Testis (tissue), 3 donors: ENCODE results near the gene CPLANE1. TPM values are rescaled to one million over a fixed set of nuclear protein-coding genes. Genes with fewer than 3 reads are reported as not detected.

Experiments used
- DNase-seq: peaks from one replicate; pipeline ENCODE4 v3.0.0-alpha.2; 2019
- H3K27ac ChIP-seq, 2 donors: fragments of 200-600 bp; sonication (generic); one replicate each; pipeline ENCODE4 v1.5.1; 2019
- H3K27me3 ChIP-seq: fragments of 200-600 bp; sonication (generic); one replicate; pipeline ENCODE4 v1.5.1; 2019
- H3K36me3 ChIP-seq: fragments of 200-600 bp; sonication (generic); one replicate; pipeline ENCODE4 v1.5.1; 2017; ENCODE audit warnings: low read depth; ENCODE audit errors: missing control alignments
- H3K4me1 ChIP-seq: fragments of 200-600 bp; sonication (generic); one replicate; pipeline ENCODE4 v1.5.1; 2019
- H3K4me3 ChIP-seq, 2 donors: fragments of 200-600 bp; sonication (generic); one replicate each; pipeline ENCODE4 v1.5.1; 2017 to 2019
- H3K9me3 ChIP-seq: fragments of 200-600 bp; sonication (generic); one replicate; pipeline ENCODE4 v1.5.1; 2017
- POLR2A ChIP-seq: fragments of 450-650 bp; IDR thresholded peaks from one replicate; pipeline ENCODE4 v1.6.1; 2017; ENCODE audit warnings: antibody characterized with exemption, mild to moderate bottlenecking, moderate library complexity
- WGBS, 2 donors: methylation state at CpG; one replicate each; pipeline ENCODE4 v1.1.5; 2018; 5-methylcytosine and 5-hydroxymethylcytosine counted together
- intact Hi-C: fragments of 100-400 bp; cut with DNase I; formaldehyde crosslinking; loops from one replicate; pipeline ENCODE4 v1.15.1; 2023; ENCODE audit warnings: low total_unique reads
- polyA plus RNA-seq: library from polyadenylated mRNA; stranded (reverse); fragments of 350-450 nt; fragmentation: Illumina TruSeq; extraction: RNeasy Lipid Tissue Mini Kit (QIAGEN cat#74804); gene quantifications from one replicate; pipeline ENCODE4 v1.2.3, GENCODE V29; 2014; ENCODE audit warnings: low read depth, low replicate concordance; ENCODE audit not compliant: insufficient read depth
- total RNA-seq, 2 donors: library from RNA; depleted of rRNA; stranded (reverse); fragments of >200 nt; gene quantifications; one replicate each; pipeline ENCODE4 v1.2.3, GENCODE V29; 2016
- TF ChIP-seq, protein P1 (sequence below), 3 experiments: fragments of 450-650 bp in 2 of 3; fragments of 200-600 bp in 1 of 3; sonication (generic) in 1 of 3; IDR thresholded peaks; one replicate each; pipeline ENCODE4 v1.5.1; 2016 to 2019; ENCODE audit warnings: antibody characterized with exemption in 3 of 3, mild to moderate bottlenecking in 2 of 3, moderate library complexity in 1 of 3

CPLANE1 gene
- total and polyA plus RNA-seq, 3 donors from 2014 or later: 14.8 to 39.5 (median 36.9) TPM

DNA sequence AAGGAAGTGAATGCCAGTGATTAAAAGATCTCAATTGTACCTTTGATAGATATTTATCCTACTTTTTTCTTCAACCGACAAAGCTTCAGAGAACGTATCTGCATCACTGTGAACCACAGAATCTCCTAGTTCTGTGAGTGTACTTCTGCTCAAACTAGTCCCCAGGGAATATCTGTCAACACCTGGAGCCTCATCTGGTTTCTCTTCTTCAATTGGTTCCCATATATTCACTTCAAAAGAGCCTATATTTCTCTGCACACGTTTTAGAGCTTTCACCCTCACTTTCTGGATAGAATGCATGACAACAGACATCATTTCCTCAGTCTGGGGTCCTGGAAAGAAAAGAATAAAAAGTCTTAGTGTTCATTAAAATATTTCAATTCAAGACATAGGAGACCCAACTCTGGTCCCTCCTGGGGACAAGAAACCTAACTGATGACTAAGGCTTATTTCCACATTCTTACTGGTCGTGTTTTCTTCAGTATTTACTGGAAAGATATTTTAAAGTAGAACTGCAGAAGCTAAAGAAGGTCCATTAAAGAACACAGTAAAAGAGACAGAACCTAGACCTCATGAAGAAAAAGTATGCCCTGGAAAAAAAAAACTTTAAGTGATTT is 64.3 kb downstream of the CPLANE1 start:
- H3K36me3 ChIP-seq: no peaks in the 10 kb centered on the region
- TF ChIP-seq POLR2A: no peak
- TF ChIP-seq, protein P1, sequence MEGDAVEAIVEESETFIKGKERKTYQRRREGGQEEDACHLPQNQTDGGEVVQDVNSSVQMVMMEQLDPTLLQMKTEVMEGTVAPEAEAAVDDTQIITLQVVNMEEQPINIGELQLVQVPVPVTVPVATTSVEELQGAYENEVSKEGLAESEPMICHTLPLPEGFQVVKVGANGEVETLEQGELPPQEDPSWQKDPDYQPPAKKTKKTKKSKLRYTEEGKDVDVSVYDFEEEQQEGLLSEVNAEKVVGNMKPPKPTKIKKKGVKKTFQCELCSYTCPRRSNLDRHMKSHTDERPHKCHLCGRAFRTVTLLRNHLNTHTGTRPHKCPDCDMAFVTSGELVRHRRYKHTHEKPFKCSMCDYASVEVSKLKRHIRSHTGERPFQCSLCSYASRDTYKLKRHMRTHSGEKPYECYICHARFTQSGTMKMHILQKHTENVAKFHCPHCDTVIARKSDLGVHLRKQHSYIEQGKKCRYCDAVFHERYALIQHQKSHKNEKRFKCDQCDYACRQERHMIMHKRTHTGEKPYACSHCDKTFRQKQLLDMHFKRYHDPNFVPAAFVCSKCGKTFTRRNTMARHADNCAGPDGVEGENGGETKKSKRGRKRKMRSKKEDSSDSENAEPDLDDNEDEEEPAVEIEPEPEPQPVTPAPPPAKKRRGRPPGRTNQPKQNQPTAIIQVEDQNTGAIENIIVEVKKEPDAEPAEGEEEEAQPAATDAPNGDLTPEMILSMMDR (IDR thresholded peaks at IDR 0.05): no peak
- H3K9me3 ChIP-seq: no peaks in the 10 kb centered on the region
- 81 to 83% methylated on average over 4 of the region's 4 CpGs for WGBS, 2 donors
- H3K4me3 ChIP-seq: no peak overlapping the region
- H3K27me3 ChIP-seq: no peaks in the 10 kb centered on the region
- no peak for DNase-seq
- H3K4me1 ChIP-seq: no peaks in the 10 kb centered on the region
- no peak overlapping the region for H3K27ac ChIP-seq
- intact Hi-C loops: no loop called here

DNA sequence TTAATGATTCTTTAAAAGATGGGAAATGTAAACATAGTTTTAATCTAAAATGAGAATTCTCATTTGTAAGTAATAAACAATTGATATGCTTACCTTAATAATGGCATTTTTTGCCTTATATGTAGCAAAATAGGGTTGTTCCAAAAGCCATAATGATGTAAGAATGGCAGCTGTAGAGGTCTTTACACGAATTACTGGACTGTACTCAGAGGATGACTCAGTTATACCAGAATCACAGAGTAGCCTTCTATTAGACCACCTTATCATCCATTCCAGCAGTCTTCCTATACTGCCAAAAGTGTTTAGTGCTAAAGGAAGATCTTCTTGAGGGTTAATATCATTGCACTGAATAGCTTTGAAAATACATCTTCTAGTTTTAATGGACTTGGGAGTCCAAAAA is 66.5 kb downstream of the CPLANE1 start:
- no peaks in the 10 kb centered on the region for H3K36me3 ChIP-seq
- H3K4me1 ChIP-seq: no peaks in the 10 kb centered on the region
- no peak overlapping the region for H3K4me3 ChIP-seq
- intact Hi-C loops: no loop called here
- WGBS, 2 donors: 77 to 78% methylated on average over 1 of the region's 1 CpG
- no peaks in the 10 kb centered on the region for H3K27me3 ChIP-seq
- no peak for DNase-seq
- TF ChIP-seq, protein P1 (IDR thresholded peaks at IDR 0.05): no peak
- TF ChIP-seq POLR2A: no peak
- no peaks in the 10 kb centered on the region for H3K9me3 ChIP-seq
- no peak overlapping the region for H3K27ac ChIP-seq

DNA sequence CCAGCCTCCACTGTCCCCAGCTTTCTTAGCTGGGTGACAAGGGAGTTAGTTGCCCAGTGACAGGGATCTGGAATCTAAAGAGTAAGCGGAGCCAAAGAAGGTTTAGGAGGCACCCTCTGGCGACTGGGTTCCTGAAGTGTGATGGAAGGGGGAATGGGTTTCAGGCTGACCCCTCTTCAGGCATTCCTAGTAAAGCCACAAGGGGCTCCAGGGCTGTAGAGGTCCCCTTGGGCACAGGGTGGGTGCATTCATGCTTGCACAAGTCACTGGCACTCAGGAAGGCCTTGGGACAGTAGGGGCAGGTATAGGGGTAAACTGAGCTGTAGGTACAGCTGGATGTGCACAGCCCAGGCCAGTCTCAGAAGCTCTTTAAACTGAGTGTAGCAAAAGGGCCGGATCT is 74.2 kb downstream of the CPLANE1 start:
- H3K36me3 ChIP-seq: no peaks in the 10 kb centered on the region
- H3K9me3 ChIP-seq: no peaks in the 10 kb centered on the region
- TF ChIP-seq POLR2A: no peak
- TF ChIP-seq, protein P1 (IDR thresholded peaks at IDR 0.05): no peak
- H3K27ac ChIP-seq: no peak overlapping the region
- no peak for DNase-seq
- WGBS, 2 donors: 90 to 96% methylated on average over 3 of the region's 3 CpGs
- intact Hi-C loops: no loop called here
- H3K4me3 ChIP-seq: no peak overlapping the region
- H3K27me3 ChIP-seq: no peaks in the 10 kb centered on the region
- H3K4me1 ChIP-seq: no peaks in the 10 kb centered on the region

DNA sequence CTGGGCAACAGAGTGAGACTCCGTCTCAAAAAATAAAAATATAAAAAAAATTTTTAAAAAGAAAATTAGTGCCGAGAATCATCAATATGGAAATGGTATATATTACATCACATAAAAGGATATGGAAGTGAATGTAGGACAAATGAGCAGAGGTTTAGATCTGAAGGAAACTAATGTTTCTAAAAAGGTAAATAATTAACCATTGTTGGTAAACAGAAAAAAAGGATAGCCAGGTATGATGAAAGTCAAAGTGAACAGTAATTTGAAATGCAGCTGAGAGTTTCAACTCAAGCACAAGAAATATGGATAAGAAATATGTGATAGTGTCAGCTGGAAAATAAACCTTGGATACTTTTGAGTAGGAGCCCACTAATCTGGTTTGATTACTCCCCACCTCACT is 76.2 kb downstream of the CPLANE1 start:
- no peak overlapping the region for H3K4me3 ChIP-seq
- no peak for TF ChIP-seq POLR2A
- TF ChIP-seq, protein P1 (IDR thresholded peaks at IDR 0.05): no peak
- intact Hi-C loops: no loop called here
- H3K36me3 ChIP-seq: no peaks in the 10 kb centered on the region
- no peaks in the 10 kb centered on the region for H3K4me1 ChIP-seq
- no peaks in the 10 kb centered on the region for H3K27me3 ChIP-seq
- H3K9me3 ChIP-seq: no peaks in the 10 kb centered on the region
- no peak for DNase-seq
- 92 to 100% methylated on average over 2 of the region's 2 CpGs for WGBS, 2 donors
- no peak overlapping the region for H3K27ac ChIP-seq

DNA sequence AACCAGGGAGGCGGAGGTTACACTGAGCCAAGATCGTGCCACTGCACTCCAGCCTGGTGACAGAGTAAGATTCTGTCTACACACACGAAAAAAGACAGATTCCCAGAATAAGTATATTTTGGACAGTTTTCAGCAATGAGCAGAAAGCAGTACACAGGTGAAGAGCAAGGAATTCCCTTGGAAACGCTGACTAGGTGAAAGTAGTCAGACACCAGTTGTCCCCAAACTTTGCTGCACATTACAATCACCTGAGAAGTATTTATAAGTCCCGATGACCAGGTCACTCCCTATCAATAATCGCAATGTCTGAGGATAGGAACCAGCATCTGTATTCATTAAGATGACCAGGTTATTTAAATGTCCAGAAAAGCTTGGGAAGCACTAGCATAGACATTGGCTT is 78.3 kb downstream of the CPLANE1 start:
- Histone ChIP-seq H3K27me3 (no peaks in the 10 kb centered on the region), H3K4me3 (no peak overlapping the region), H3K4me1 (no peaks in the 10 kb centered on the region), H3K9me3 (no peaks in the 10 kb centered on the region), H3K36me3 (no peaks in the 10 kb centered on the region), H3K27ac (no peak overlapping the region)
- intact Hi-C loops: no loop called here
- TF ChIP-seq, protein P1 (IDR thresholded peaks at IDR 0.05): no peak
- WGBS, 2 donors: 95% methylated on average over 6 of the region's 6 CpGs
- DNase-seq: no peak
